Stimulated activated CD4-positive, alpha-beta T cell treated with anti-CD3 and anti-CD28 coated beads, Interleukin-4, amount 100 ng/mL, for 4 hours (primary cell): ENCODE results near the gene ZCWPW1.
"Not testable (repeated sequence)": the region's sequence is repeated elsewhere in the genome, so short reads cannot be mapped to it uniquely, and the experiment has no call there.

ENCODE experiments used
- DNase-seq, 2 experiments: peaks; one replicate each; pipeline ENCODE4 v3.0.0-alpha.2; 2020

ZCWPW1 gene

DNA sequence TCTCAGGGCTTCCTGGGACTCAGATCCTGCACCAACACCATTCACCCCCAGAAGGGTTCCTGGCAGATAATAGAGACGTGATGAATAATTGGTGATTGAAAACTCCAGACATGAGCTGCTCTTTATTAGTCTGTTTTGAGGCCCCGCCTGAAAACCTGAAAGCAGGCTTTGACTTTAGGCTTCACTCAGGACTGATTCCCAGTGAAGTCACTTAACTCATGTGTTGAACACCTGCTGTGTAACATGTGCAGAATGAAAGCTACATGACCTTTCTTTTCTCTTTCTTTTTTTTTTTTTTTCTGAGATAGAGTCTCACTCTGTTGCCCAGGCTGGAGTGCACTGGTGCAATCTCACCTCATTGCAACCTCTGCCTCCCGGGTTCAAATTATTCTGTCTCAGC is 26.7 kb upstream of the ZCWPW1 start:
- no peak for DNase-seq

DNA sequence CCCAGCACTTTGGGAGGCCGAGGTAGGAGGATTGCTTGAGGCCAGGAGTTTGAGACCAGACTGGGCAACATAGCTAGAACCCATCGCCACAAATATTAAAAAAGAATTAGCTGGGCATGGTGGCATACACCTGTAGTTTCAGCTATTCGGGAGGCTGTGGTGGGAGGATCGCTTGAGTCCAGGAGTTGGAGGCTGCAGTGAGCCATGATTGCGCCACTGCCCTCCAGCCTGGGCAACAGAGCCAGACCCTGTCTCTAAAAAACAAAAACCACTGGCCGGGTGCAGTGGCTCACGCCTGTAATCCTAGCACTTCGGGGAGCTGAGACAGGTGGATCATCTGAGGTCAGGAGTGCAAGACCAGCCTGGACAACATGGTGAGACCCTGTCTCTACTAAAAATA is 25.4 kb upstream of the ZCWPW1 start:
- DNase-seq, result not testable (repeated sequence)

DNA sequence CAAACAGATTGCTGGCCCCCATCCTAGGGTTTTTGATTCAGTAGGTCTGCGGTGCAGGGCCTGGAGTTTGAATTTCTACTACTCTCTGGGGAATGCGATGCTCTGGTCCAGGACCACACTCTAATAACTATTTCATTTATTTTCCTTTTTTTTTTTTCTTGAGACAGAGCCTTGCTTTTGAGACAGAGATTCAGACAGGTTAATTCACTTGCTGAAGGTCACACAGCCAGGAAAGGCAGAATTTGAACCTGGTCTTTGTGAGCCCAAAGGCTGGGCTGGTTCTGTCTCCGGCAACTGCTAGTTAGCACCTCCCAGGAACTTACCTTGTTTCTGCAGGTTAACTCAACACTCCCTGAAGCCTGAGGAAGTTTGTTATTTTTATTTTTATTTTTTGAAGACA is 24.0 kb upstream of the ZCWPW1 start:
- DNase-seq, result no peak

DNA sequence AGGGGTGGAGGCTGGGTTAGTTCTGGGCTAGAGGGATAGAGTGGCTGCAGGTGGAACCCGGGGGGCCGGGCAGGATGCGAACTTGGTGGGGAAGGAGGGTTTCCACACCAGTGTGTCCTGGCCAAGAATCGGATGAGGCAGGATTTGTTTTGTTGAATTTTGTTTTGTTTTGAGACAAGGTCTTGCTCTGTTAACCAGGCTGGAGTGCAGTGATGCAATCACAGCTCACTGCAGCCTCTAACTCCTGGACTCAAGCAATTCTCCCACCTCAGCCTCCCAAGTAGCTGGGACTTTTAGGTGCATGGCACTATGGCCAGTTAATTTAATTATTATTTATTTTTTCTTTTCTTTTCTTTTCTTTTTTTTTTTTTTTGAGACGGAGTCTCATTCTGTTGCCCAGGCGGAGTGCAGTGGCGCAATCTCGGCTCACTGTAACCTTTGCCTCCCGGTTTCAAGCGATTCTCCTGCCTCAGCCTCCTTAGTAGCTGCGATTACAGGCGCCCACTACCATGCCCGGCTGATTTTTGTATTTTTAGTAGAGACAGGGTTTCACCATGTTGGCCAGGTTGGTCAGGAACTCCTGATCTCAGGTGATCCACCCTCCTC is 20.8 kb upstream of the ZCWPW1 start:
- DNase-seq, result no peak

DNA sequence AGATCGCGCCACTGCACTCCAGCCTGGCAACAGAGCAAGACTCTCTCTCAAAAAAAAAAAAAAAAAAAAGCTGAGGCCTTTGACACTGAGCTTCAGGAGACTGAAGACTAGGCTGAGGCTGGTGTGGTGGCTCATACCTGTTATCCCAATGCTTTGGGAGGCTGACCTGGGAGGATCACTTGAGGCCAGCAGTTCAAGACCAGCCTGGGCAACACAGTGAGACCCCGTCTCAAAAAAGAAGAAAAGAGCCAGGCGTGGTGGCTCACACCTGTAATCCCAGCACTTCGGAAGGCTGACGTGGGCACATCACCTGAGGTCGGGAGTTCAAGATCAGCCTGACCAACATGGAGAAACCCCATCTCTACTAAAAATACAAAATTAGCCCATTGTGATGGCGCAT is 18.9 kb upstream of the ZCWPW1 start:
- DNase-seq, result not testable (repeated sequence)

DNA sequence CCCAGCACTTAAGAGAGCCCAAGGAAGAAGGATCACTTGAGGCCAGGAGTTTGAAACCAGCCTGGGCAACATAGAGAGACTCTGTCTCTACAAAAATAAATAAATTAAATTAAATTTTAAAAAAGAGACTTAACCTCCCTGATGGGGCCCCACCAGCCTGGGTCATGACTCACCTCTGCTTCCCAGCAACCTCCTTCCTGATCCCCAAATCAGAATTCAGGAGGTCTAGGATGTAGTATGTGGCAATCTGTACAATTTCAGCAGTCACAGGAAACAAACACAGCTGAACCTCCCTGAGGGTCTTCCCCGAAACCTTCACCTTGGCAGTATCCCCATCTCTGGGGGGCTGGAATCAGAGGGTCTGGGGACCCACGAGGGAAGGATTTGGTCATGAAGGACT is 17.5 kb upstream of the ZCWPW1 start:
- DNase-seq, result no peak

DNA sequence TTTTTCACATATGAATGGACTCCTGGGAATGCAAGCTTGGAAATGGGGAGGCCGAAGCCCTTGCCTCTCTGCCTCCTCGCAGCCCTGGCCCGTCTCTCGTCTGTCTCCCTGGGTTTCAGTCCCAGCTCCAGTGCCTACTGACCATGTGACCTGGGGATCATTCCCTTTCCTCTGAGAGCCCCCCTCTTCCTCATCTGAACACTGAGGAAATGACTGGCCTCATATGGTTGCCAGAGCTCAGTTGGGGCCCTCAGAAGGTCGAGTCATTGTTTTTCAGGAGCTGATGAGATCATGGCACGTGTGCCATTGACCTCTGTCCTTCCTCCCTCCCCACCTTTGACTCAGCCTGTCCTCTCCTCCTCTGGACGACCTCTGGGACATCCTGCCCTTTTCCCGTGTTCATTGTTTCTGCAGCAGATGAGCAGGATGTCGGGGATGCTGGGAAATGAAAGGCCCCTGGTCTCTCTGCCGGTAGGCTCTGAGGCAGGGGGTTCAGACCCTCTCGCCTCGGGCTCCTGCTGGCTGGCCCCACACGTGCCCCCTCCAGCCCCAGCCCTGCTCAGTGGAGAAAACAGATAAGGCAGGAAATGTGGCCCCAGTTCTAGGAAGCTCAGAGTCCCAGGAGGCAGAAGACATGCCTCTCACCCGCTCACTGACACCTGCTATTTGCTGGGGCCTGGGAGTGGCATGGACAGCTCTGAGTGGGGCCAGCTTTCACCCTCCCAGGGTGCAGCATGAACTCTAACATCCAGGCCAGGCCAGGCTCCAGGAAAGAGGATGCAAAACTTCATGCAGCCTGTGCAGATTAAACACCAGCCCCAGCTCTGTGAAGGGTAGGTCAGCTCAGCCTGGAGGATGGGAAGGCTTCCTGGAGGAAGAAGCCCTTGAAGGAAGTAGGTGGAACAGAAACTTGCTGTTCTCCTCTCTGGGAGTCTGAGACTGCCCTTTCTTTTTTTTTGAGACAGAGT is 16.1 kb upstream of the ZCWPW1 start:
- no peak for DNase-seq

DNA sequence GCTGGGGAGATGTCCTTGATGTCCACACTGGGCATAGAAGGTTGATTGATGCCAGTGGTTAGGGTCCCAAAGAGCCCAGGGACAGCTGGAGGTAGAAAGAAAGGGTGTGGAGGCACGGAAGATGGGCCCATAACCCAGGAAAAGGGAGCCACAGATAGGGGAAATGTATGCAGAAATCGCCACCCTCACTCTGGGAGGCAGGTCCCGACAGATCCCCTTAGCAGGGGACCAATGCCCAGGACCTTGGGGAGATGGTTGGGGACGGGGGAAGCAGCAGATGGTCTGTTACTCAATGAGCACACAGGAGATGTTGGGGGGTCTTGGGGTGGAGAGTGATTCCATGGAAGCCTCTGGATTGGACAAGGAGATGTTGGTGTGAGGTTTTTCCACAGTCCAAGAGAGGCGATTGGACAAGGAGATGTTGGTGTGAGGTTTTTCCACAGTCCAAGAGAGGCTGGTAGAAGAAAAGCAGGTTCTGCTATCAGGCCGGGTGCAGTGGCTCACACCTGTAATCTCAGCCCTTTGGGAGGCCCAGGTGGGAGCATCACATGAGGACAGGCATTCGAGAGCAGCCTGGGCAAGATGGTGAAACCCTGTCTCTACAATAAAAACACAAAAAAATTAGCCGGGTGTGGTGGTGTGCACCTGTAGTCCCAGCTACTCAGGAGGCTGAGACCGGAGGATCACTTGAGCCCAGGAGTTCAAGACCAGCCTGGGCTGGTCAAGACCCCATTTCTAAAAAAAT is 14.8 kb upstream of the ZCWPW1 start:
- DNase-seq, result no peak

DNA sequence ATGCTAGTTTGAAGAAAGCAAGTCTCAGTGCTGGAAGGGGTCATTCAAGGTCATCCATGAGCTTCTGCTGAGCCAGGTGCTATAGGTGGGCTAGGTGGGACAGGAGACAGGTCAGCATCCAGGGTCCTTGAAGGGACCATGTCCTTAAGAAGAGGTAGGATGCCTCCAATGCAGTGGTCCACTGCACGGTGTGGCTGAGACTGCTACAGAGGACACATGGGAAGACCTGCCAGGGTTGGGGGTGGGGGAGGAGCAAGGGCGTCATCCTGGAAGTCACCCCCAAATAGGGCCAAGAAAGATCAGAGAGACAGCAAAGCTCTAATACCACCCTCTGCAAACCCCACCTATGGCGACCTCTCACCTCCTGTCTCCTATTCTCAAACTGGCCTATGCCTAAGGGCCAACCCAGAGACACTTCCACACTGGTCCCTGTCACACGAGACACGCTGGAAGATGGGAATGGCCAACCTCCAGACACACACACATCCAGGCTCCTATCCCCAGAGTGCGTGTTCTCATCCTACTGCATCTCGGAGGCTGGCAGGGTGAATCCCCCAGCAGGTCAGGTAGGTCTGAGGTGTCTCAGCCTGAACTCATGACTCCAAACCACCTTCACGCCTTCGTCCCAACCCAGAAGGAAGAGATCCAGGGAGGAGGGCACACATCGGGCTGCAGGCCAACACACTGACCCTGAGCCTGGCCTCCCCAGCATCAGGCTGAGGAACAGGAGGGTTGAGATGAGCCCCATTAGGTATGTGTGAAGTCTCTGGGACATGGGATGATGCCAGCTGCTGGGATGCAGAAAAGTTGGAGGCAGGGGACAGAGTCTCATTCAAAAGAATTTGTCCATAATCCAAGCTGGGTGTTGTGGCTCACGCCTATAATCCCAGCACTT is 13.4 kb upstream of the ZCWPW1 start:
- DNase-seq, result no peak

DNA sequence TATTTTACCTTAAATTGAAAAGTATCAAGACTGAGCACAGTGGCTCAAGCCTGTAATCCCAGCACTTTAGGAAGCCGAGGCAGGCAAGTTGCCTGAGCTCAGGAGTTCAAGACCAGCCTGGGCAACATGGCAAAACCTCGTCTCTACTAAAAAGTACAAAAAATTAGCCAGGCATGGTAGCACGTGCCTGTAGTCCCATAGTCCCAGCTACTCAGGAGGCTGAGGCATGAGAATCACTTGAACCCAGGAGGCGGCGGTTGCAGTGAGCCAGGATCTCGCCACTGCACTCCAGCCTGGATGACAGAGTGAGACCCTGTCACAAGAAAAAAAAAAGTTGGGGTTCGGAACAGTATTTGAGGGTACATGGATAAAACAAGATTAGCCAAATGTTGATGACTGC is 10.7 kb upstream of the ZCWPW1 start:
- not testable (repeated sequence) for DNase-seq

DNA sequence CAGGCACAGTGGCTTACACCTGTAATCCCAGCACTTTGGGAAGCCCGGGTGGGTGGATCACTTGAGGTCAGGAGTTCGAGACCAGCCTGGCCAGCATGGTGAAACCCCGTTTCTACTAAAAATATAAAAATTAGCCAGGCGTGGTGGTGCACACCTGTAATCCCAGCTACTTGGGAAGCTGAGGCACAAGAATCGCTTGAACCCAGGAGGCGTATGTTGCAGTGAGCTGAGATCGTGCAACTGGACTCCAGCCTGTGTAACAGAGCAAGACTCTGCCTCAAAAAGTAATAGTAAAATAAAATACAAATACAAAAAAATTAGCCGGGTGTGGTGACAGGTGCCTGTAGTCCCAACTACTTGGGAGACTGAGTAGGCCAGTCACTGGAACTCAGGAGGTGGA is 10.2 kb upstream of the ZCWPW1 start:
- not testable (repeated sequence) for DNase-seq

DNA sequence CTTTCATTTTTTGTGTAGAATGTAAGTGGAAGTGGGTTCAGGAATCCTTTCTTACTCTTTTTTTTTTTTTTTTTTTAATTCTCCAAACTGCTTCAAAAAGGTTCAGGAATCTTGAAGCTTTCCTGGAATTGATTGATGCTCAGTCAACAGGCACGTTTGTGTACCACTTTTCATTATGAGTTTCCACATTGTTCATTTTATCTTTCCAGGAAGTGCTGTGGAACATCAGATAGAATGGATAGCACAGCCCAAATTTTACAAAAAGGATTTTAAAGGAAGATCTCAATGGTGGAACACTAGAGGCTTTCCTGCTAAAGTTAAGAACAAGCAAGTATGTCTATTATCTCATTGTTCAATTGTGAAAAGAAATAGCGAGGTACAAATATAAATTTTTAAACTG is 9.7 kb upstream of the ZCWPW1 start:
- no peak for DNase-seq

DNA sequence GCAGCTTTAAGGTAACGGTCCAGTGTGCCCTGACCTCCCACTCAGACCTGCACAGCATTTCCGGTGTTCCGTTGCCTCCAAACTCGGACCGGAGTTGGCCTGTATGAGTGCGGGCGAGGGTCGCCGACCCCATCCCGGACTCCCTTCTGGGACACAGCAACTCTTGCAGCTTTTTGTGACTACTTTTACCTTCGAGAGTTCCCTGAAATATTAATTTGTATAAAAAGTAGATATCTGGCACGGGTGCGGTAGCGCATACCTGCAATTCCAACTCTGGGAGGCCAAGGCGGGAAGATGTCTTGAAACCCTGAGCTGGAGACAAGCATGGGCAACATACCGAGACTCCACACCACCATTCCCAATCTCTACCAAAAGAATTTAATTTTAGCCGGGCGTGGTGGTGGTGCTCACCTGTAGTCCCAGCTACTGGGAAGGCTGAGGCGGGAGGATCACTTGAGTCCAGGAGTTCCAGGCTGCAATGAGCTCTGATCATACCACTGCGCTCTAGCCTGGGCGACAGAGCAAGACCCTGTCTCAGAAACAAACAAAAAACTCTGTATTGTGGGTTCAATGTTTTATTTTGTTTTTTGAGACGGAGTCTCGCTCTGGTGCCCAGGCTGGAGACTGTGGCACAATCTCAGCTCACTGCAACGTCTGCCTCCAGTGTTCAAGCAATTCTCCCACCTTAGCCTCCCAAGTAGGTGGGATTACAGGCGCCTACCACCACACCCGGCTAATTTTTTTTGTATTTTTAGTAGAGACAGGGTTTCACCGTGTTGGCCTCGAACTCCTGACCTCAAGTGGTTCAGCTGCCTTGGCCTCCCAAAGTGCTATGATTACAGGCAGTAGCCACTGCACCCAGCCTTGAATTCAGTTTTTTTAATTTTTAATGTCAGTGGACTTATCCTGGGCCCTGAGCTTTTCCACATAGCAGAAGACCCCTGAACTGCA is 8.9 kb upstream of the ZCWPW1 start:
- DNase-seq, result no peak

DNA sequence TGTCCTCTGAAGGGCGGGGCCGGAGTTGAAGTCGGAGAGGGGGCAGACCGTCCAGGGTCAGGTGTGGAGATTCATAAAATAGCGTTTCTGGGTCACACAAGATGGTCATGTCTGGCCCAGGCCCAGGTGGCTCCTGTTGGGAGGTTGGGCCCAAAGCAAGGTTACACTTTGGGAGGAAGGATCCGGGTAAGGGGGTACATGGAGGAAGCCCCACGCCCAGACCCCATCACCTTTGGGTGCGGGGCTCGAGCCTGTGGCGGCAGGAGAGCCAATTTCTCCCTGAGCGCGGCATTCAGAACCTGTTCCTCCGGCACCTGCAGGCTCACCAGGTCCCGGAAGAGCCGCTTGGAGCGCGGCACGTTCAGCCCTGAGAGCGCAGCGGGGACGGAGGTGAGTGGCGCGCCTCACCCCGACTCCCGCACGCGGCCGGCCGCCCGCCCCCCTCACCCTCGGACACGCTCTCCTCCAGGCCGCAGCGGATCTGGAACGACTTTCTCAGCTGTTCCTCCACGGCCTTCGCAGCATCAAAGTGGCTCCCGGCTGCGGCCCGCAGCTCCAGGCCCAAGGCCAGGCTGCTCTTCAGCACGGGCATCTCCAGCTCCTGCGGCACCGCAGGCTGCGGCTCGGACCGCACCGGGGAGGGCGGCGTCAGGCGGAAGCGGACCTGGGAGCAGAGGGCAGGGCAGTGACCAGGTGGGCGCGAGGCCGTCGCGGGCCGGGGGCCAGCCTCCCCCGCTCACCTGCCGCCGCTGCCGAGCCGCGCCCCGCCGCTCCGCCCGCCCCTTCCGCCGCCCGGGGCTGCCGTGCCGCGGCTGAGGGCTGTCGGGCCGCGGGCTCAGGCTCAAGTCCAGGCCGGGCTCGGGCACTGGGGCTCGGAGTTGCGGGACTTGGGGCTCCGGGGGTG is 7.2 kb upstream of the ZCWPW1 start:
- peak; percentile 41 to 49 for DNase-seq

DNA sequence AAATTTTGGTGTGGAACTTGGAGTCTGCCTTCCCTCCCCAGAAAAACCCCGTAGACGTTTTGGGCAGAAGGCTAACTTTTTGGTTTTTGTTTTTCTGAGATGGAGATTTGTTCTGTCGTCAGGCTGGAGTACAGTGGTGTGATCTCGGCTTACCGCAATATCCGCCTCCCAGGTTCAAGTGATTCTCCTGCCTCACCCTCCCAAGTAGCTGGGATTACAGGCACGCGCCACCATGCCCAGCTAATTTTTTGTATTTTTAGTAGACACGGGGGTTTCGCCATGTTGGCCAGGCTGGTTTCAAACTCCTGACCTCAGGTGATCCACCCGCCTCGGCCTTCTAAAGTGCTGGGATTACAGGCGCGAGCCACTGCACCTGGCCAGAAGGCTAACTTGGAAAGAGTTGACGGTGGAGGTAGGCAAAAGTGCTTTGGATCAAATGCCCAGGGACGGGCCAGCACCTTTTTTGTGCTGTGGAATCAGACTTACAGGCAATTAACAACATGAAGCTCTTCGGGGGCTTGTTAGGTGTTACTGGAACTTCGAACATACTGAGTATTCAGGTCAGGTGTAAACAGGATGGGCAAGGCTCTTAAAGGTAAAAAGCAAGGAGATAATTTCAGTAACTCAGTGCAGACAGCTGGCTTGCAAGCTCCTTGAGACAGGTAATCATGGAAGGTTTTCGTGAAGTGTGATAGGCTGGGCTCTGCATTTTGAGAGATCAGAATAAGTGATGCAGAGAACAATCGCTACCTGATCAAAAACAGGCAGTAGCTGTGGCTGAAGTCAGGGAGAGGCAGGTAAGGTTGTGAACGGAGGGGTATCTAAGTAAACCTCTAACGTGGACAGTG is 6.0 kb upstream of the ZCWPW1 start:
- no peak for DNase-seq

DNA sequence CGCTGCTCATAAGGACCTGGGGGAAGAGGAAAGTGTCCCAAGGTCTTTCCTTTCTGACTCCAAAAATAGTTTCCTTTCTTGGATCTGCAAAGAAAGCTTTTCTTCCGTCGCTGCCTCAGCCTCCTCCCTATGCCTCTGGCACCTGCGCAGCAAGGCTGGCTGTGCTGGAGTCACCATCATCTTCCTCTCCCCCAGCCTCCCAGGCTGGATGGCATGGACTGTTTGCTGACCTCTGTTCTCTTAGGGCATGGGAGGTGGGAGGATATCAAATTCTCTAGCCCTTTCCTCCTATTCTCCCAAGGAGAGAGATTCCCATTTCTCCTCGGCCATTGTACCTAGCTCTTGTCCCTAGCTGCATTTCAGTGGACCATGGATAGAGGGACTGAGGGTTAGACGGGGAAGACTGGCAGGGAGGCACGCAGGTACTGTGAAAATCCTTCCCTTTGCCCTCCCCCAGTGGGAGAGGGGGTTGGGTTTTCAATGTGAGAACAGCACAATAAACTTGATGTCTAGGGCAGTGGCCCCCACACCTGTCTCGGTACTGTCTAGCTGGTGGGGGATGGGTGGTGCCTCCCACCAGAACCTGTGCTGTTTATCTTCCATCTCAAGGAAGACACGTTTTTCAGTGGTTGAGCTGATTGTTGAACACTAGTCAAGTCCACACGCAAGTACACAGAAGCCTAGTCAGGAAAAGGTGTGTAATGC is 5.2 kb upstream of the ZCWPW1 start:
- DNase-seq, result no peak

DNA sequence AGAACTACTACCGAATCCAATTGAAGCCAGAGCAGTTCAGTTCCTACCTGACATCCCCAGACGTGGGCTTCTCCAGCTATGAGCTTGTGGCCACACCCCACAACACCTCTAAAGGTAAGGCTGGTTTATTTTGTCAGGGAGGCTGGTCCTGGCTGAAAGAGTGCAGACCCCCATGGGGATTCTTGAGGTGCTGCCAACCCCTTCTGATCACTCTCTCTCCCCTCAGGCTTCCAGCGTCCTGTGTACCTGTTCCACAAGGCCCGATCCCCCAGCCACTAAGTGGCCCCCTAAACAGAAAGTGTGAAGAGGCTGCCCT is 4.7 kb upstream of the ZCWPW1 start:
- no peak for DNase-seq

DNA sequence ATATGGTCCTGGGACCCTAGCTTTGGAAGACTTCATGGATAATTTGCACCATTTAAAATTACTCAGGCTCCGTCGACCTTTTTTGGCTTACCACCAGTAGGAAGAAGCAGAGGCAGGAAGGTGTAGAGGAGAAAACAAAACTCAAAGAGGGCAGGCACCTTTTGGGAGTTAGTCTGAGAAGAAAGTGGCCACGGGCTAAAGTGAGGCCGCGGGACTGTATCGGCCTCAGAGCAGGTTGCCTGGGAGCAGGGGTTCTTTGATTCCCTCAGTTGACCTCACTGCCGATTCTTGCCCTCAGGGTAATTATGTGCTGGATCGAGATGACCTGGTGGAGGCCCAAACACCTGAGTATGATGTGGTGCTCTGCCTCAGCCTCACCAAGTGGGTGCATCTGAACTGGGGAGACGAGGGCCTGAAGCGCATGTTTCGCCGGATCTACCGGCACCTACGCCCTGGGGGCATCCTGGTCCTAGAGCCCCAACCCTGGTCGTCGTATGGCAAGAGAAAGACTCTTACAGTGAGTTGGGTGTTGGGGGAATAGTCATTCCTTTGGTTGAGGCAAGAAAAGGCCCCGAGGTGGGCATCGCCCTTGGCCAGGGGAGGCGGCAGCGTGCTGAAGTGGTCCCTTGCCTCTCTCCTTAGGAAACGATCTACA is 4.2 kb upstream of the ZCWPW1 start:
- DNase-seq, result no peak
